HG02970 (cell line): Measurements from ENCODE around the gene MAP2K5.

Experiments
- ATAC-seq: cut with Tn5 transposase; IDR thresholded peaks from one replicate; pipeline ENCODE4 v1.9.1; 2021; ENCODE audit warnings: mild to moderate bottlenecking, moderate library complexity, moderate number of reproducible peaks; ENCODE audit not compliant: unreplicated experiment, low FRiP score

MAP2K5 gene

GRCh38 chr15:67775998-67776397, 233.5 kb downstream of the MAP2K5 start:
- no peak for ATAC-seq

- ATAC-seq, result no peak
Measured at GRCh38 chr15:67776600-67776999, 234.1 kb downstream of the MAP2K5 start.

- no peak for ATAC-seq
Measured at GRCh38 chr15:67777071-67777470, 234.6 kb downstream of the MAP2K5 start.

GRCh38 chr15:67777773-67778172, 235.3 kb downstream of the MAP2K5 start:
- ATAC-seq, result no peak

- ATAC-seq, result no peak
Measured at GRCh38 chr15:67778968-67779548, 236.6 kb downstream of the MAP2K5 start.

GRCh38 chr15:67779549-67780111, 237.1 kb downstream of the MAP2K5 start:
- no peak for ATAC-seq

GRCh38 chr15:67781061-67781460, 238.6 kb downstream of the MAP2K5 start:
- no peak for ATAC-seq

GRCh38 chr15:67781907-67782690, 239.6 kb downstream of the MAP2K5 start:
- ATAC-seq, result no peak

GRCh38 chr15:67782691-67782991, 240.1 kb downstream of the MAP2K5 start:
- no peak for ATAC-seq

- peak; percentile 43 for ATAC-seq
Measured at GRCh38 chr15:67783303-67783702, 240.8 kb downstream of the MAP2K5 start.

GRCh38 chr15:67784090-67784781, 241.7 kb downstream of the MAP2K5 start:
- ATAC-seq, result peak; percentile 69

- peak; percentile 15 for ATAC-seq
Measured at GRCh38 chr15:67784856-67785430, 242.4 kb downstream of the MAP2K5 start.

- ATAC-seq, result no peak
Measured at GRCh38 chr15:67785431-67785830, 242.9 kb downstream of the MAP2K5 start.

- no peak for ATAC-seq
Measured at GRCh38 chr15:67786646-67787045, 244.1 kb downstream of the MAP2K5 start.

- ATAC-seq, result no peak
Measured at GRCh38 chr15:67788986-67789385, 246.5 kb downstream of the MAP2K5 start.

GRCh38 chr15:67790610-67791319, 248.3 kb downstream of the MAP2K5 start:
- ATAC-seq, result no peak

- ATAC-seq, result no peak
Measured at GRCh38 chr15:67792250-67792942, 249.9 kb downstream of the MAP2K5 start.

GRCh38 chr15:67794832-67795574, 252.5 kb downstream of the MAP2K5 start:
- no peak for ATAC-seq
